GM12878 (cell line): ENCODE data around the gene YBX2. TPM values are rescaled to one million over a fixed set of nuclear protein-coding genes. Genes with fewer than 3 reads are reported as not detected.

Experiments
- EED ChIP-seq: sonication (generic); IDR thresholded peaks from 2 replicates; pipeline ENCODE4 v1.6.1; 2016; ENCODE audit warnings: antibody characterized with exemption, low read depth
- HDAC6 ChIP-seq: fragments of 200-600 bp; sonication (generic); IDR thresholded peaks from one replicate; pipeline ENCODE4 v1.8.0; 2017; ENCODE audit warnings: antibody characterized with exemption; ENCODE audit not compliant: unreplicated experiment
- IRF4 ChIP-seq: IDR thresholded peaks from 2 replicates; pipeline ENCODE4 v1.6.1; 2011; ENCODE audit warnings: low read depth, low read length
- JUND ChIP-seq: IDR thresholded peaks from 2 replicates; pipeline ENCODE4 v1.6.1; 2012; ENCODE audit warnings: low read depth, mild to moderate bottlenecking, low read length, improper control_type of control experiment, moderate library complexity
- MTA2 ChIP-seq: fragments of 450-650 bp; IDR thresholded peaks from 2 replicates; pipeline ENCODE4 v1.6.1; 2016; ENCODE audit warnings: low read depth, mild to moderate bottlenecking, moderate library complexity
- MXI1 ChIP-seq: fragments of 150-350 bp; IDR thresholded peaks from 2 replicates; pipeline ENCODE4 v1.6.1; 2011; ENCODE audit warnings: low read depth, mild to moderate bottlenecking, inconsistent platforms, low read length, improper control_type of control experiment
- NR2C1 ChIP-seq: fragments of 450-650 bp; IDR thresholded peaks from 2 replicates; pipeline ENCODE4 v1.6.1; 2017; ENCODE audit warnings: antibody characterized with exemption, mild to moderate bottlenecking, moderate library complexity
- polyA plus RNA-seq, 11 experiments: library from polyadenylated mRNA; depleted of rRNA in 4 of 11; unstranded in 6 of 11; stranded (reverse) in 5 of 11; fragments of >200 nt; fragmentation: Nextera tagmentation in 4 of 11; fragmentation: Illumina TruSeq in 1 of 11; extraction: Ambion mirVana in 4 of 11; extraction: Trizol in 1 of 11; gene quantifications; 1 replicate in 1 of 11; 2 replicates in 10 of 11; pipeline versions ENCODE4 v1.2.1 to v1.2.3, GENCODE V29; 2011 to 2016; ENCODE audit warnings: inconsistent platforms in 2 of 11, missing spikeins in 2 of 11, low read depth in 1 of 11
- total RNA-seq, 4 experiments: library from RNA; depleted of rRNA in 3 of 4; stranded (reverse); fragments of >200 nt in 3 of 4; fragmentation: Illumina TruSeq in 1 of 4; extraction: Trizol in 1 of 4; gene quantifications; 2 replicates each; pipeline versions ENCODE4 v1.2.1 to v1.2.3, GENCODE V29; 2013 to 2021
- TF ChIP-seq, protein P1 (sequence below): IDR thresholded peaks from 2 replicates; pipeline ENCODE4 v1.6.1; 2012; ENCODE audit warnings: mild to moderate bottlenecking, low read depth, low read length
- TF ChIP-seq, protein P2 (sequence below): IDR thresholded peaks from 2 replicates; pipeline ENCODE4 v1.6.1; 2012; ENCODE audit warnings: low read depth, low read length, improper control_type of control experiment
- TF ChIP-seq, protein P3 (sequence below): IDR thresholded peaks from 2 replicates; pipeline ENCODE4 v1.6.1; 2011; ENCODE audit warnings: borderline replicate concordance, low read depth, mild to moderate bottlenecking, moderate library complexity, mixed read lengths, low read length; ENCODE audit not compliant: insufficient read depth; ENCODE audit errors: extremely low read length
- TF ChIP-seq, protein P4 (sequence below): fragments of 450-650 bp; formaldehyde crosslinking; IDR thresholded peaks from 2 replicates; pipeline ENCODE4 v1.5.0; 2022; ENCODE audit warnings: mild to moderate bottlenecking, missing genetic modification characterization
- TF ChIP-seq, protein P5 (sequence below): IDR thresholded peaks from 2 replicates; pipeline ENCODE4 v1.6.1; 2012; ENCODE audit warnings: improper control_type of control experiment, low read depth, low read length; ENCODE audit not compliant: insufficient replicate concordance

Gene YBX2
- total and polyA plus RNA-seq, 10 of the 15 experiments (the other 5 are each of a cell fraction or from before 2014, with no cell fraction given) = not detected

DNA sequence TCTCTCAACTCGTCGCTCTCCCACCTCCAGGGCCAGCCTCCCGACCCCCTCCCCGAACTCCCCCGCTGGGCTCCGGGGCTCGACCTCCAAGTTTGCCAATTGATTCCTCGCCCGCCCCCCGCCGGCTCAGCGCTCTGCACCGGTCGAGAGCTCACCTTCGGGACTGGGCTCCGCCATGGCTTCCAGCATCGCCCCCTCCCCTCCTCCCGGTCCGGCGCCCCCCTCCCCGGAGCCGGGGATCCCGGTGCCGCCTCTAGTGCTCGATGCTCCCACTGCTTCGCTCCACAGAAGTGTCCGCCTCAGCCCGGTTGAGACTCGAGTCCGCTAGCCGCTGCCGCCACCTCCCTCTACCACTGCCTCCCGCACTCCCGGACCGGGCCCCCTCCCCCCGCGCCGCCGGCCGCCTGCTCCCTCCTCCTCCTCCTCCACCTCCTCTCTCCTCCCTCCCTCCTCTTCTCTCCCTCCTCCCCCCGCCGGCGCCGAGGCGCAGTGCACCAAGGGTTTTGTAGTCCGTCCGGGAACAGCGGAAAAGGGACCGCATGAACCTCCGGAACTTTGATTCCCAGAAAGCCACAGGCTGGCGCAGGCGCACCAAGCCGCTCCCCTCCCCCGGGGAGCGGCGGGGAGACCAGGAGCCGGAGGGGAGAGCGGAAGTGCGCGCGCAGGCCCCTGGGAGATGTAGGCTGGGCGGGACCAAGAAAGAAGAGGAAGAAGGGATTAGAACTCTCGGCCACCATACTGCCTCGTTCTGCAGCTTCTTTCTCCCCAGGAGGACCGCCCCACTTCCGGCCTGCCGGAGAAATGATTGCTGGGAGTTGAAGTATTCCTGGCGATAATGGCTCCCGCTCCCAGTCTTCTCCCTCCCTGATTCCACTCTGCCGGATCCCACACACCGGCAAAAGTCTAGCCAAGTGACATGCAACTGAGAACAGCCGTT lies 55.1 kb downstream of the YBX2 start, which contains the start of gene PHF23 (continued):
- TF ChIP-seq, protein P1, sequence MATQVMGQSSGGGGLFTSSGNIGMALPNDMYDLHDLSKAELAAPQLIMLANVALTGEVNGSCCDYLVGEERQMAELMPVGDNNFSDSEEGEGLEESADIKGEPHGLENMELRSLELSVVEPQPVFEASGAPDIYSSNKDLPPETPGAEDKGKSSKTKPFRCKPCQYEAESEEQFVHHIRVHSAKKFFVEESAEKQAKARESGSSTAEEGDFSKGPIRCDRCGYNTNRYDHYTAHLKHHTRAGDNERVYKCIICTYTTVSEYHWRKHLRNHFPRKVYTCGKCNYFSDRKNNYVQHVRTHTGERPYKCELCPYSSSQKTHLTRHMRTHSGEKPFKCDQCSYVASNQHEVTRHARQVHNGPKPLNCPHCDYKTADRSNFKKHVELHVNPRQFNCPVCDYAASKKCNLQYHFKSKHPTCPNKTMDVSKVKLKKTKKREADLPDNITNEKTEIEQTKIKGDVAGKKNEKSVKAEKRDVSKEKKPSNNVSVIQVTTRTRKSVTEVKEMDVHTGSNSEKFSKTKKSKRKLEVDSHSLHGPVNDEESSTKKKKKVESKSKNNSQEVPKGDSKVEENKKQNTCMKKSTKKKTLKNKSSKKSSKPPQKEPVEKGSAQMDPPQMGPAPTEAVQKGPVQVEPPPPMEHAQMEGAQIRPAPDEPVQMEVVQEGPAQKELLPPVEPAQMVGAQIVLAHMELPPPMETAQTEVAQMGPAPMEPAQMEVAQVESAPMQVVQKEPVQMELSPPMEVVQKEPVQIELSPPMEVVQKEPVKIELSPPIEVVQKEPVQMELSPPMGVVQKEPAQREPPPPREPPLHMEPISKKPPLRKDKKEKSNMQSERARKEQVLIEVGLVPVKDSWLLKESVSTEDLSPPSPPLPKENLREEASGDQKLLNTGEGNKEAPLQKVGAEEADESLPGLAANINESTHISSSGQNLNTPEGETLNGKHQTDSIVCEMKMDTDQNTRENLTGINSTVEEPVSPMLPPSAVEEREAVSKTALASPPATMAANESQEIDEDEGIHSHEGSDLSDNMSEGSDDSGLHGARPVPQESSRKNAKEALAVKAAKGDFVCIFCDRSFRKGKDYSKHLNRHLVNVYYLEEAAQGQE = no peak
- TF ChIP-seq, protein P2, sequence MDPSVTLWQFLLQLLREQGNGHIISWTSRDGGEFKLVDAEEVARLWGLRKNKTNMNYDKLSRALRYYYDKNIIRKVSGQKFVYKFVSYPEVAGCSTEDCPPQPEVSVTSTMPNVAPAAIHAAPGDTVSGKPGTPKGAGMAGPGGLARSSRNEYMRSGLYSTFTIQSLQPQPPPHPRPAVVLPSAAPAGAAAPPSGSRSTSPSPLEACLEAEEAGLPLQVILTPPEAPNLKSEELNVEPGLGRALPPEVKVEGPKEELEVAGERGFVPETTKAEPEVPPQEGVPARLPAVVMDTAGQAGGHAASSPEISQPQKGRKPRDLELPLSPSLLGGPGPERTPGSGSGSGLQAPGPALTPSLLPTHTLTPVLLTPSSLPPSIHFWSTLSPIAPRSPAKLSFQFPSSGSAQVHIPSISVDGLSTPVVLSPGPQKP = peak; percentile 89
- TF ChIP-seq HDAC6 (no peak), JUND (no peak), MTA2 (no peak), EED (peak; percentile 51), MXI1 (peak; percentile 51), NR2C1 (peak; percentile 78), IRF4 (no peak)
- TF ChIP-seq, protein P3, sequence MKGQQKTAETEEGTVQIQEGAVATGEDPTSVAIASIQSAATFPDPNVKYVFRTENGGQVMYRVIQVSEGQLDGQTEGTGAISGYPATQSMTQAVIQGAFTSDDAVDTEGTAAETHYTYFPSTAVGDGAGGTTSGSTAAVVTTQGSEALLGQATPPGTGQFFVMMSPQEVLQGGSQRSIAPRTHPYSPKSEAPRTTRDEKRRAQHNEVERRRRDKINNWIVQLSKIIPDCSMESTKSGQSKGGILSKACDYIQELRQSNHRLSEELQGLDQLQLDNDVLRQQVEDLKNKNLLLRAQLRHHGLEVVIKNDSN = no peak
- TF ChIP-seq, protein P4, sequence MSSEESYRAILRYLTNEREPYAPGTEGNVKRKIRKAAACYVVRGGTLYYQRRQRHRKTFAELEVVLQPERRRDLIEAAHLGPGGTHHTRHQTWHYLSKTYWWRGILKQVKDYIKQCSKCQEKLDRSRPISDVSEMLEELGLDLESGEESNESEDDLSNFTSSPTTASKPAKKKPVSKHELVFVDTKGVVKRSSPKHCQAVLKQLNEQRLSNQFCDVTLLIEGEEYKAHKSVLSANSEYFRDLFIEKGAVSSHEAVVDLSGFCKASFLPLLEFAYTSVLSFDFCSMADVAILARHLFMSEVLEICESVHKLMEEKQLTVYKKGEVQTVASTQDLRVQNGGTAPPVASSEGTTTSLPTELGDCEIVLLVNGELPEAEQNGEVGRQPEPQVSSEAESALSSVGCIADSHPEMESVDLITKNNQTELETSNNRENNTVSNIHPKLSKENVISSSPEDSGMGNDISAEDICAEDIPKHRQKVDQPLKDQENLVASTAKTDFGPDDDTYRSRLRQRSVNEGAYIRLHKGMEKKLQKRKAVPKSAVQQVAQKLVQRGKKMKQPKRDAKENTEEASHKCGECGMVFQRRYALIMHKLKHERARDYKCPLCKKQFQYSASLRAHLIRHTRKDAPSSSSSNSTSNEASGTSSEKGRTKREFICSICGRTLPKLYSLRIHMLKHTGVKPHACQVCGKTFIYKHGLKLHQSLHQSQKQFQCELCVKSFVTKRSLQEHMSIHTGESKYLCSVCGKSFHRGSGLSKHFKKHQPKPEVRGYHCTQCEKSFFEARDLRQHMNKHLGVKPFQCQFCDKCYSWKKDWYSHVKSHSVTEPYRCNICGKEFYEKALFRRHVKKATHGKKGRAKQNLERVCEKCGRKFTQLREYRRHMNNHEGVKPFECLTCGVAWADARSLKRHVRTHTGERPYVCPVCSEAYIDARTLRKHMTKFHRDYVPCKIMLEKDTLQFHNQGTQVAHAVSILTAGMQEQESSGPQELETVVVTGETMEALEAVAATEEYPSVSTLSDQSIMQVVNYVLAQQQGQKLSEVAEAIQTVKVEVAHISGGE (CRISPR knock-in tag) = 0 out of 2 replicates have a peak, but pooled peaks have one; percentile 23
- TF ChIP-seq, protein P5, sequence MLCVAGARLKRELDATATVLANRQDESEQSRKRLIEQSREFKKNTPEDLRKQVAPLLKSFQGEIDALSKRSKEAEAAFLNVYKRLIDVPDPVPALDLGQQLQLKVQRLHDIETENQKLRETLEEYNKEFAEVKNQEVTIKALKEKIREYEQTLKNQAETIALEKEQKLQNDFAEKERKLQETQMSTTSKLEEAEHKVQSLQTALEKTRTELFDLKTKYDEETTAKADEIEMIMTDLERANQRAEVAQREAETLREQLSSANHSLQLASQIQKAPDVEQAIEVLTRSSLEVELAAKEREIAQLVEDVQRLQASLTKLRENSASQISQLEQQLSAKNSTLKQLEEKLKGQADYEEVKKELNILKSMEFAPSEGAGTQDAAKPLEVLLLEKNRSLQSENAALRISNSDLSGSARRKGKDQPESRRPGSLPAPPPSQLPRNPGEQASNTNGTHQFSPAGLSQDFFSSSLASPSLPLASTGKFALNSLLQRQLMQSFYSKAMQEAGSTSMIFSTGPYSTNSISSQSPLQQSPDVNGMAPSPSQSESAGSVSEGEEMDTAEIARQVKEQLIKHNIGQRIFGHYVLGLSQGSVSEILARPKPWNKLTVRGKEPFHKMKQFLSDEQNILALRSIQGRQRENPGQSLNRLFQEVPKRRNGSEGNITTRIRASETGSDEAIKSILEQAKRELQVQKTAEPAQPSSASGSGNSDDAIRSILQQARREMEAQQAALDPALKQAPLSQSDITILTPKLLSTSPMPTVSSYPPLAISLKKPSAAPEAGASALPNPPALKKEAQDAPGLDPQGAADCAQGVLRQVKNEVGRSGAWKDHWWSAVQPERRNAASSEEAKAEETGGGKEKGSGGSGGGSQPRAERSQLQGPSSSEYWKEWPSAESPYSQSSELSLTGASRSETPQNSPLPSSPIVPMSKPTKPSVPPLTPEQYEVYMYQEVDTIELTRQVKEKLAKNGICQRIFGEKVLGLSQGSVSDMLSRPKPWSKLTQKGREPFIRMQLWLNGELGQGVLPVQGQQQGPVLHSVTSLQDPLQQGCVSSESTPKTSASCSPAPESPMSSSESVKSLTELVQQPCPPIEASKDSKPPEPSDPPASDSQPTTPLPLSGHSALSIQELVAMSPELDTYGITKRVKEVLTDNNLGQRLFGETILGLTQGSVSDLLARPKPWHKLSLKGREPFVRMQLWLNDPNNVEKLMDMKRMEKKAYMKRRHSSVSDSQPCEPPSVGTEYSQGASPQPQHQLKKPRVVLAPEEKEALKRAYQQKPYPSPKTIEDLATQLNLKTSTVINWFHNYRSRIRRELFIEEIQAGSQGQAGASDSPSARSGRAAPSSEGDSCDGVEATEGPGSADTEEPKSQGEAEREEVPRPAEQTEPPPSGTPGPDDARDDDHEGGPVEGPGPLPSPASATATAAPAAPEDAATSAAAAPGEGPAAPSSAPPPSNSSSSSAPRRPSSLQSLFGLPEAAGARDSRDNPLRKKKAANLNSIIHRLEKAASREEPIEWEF = no peak
